ENCODE measurements around the gene RHBDD2. TPM values are rescaled to one million over a fixed set of nuclear protein-coding genes. Genes with fewer than 3 reads are reported as not detected.
"Not testable (repeated sequence)": the region's sequence is repeated elsewhere in the genome, so short reads cannot be mapped to it uniquely, and the experiment has no call there.

RHBDD2 gene
- total and polyA plus RNA-seq, 8 donors: 21.6 to 106 (median 27.9) TPM

DNA sequence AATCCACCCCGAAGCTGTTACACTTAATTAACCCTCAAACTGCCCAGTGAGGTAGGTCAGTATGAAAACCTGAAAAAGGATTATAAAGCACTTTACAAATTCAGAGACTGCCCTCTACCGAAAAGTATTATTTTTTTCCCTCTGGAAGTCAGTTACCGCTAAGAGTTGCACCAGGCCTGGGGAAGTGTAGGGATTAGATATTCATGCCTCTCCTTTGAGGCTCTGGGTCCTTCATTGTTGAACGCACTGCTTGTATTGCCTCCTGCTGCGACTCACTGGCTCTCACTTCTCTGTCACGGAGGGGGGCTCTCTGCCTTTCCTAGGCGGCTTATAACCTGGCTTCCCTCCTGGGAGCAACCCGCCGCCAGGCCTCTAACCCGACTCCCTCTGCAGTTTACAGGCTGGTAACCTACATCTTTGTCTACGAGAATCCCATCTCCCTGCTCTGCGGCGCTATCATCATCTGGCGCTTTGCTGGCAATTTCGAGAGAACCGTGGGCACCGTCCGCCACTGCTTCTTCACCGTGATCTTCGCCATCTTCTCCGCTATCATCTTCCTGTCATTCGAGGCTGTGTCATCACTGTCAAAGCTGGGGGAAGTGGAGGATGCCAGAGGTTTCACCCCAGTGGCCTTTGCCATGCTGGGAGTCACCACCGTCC lies 2.7 kb downstream of the RHBDD2 start:
- H3K36me3 ChIP-seq: peaks cover 0 to 47% (median 22%) of the 10 kb centered on the region in 3 donors
- TF ChIP-seq, protein P1, sequence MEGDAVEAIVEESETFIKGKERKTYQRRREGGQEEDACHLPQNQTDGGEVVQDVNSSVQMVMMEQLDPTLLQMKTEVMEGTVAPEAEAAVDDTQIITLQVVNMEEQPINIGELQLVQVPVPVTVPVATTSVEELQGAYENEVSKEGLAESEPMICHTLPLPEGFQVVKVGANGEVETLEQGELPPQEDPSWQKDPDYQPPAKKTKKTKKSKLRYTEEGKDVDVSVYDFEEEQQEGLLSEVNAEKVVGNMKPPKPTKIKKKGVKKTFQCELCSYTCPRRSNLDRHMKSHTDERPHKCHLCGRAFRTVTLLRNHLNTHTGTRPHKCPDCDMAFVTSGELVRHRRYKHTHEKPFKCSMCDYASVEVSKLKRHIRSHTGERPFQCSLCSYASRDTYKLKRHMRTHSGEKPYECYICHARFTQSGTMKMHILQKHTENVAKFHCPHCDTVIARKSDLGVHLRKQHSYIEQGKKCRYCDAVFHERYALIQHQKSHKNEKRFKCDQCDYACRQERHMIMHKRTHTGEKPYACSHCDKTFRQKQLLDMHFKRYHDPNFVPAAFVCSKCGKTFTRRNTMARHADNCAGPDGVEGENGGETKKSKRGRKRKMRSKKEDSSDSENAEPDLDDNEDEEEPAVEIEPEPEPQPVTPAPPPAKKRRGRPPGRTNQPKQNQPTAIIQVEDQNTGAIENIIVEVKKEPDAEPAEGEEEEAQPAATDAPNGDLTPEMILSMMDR (IDR thresholded peaks at IDR 0.05): no peak
- H3K4me3 ChIP-seq: no peak overlapping the region
- DNase-seq (peak in 1 of 6 donors; percentile 38), ATAC-seq (no peak), FAIRE-seq (no peak)
- H3K4me1 ChIP-seq: peaks cover 0 to 11% (median 6%) of the 10 kb centered on the region in 3 donors
- 87 to 89% methylated on average over 23 of the region's 23 CpGs for WGBS, 2 donors
- no peaks in the 10 kb centered on the region for H3K27me3 ChIP-seq
- H3K27ac ChIP-seq: no peak overlapping the region
- H3K9me3 ChIP-seq: no peaks in the 10 kb centered on the region
- intact Hi-C loops (cut with DNase I): no loop called here

- H3K36me3 ChIP-seq: peaks cover 0 to 58% (median 22%) of the 10 kb centered on the region in 3 donors
- FAIRE-seq; H3K27me3 ChIP-seq; H3K9me3 ChIP-seq; H3K4me1 ChIP-seq; DNase-seq; ATAC-seq; H3K27ac ChIP-seq; intact Hi-C loops (cut with DNase I); H3K4me3 ChIP-seq: not testable (repeated sequence)
- 94 to 97% methylated on average over 13 of the region's 13 CpGs for WGBS, 2 donors
Observed at GRCh38 chr7:75883265-75883824, 4.5 kb downstream of the RHBDD2 start.

GRCh38 chr7:75884476-75884875 lies 5.6 kb downstream of the RHBDD2 start:
- no peak overlapping the region for H3K4me3 ChIP-seq
- TF ChIP-seq, protein P1 (IDR thresholded peaks at IDR 0.05): no peak
- ATAC-seq: no peak
- intact Hi-C loops (cut with DNase I): no loop called here
- H3K27me3 ChIP-seq: no peaks in the 10 kb centered on the region
- H3K9me3 ChIP-seq: no peaks in the 10 kb centered on the region
- FAIRE-seq: no peak
- H3K4me1 ChIP-seq: peaks cover 0 to 7% (median 6%) of the 10 kb centered on the region in 3 donors
- DNase-seq: no peak
- WGBS, 2 donors: 95 to 100% methylated on average over 5 of the region's 5 CpGs
- H3K27ac ChIP-seq: no peak overlapping the region
- peaks cover 0 to 58% (median 22%) of the 10 kb centered on the region in 3 donors for H3K36me3 ChIP-seq

- no peaks in the 10 kb centered on the region for H3K9me3 ChIP-seq
- H3K4me3 ChIP-seq: no peak overlapping the region
- H3K4me1 ChIP-seq: peaks cover 0 to 4% (median 3%) of the 10 kb centered on the region in 3 donors
- H3K27me3 ChIP-seq: no peaks in the 10 kb centered on the region
- DNase-seq: no peak
- H3K36me3 ChIP-seq: peaks cover 0 to 58% (median 22%) of the 10 kb centered on the region in 3 donors
- intact Hi-C loops (cut with DNase I): no loop called here
- no peak overlapping the region for H3K27ac ChIP-seq
- FAIRE-seq: no peak
- ATAC-seq: peak in 1 of 4 donors; percentile 39
- WGBS, 2 donors: 92 to 100% methylated on average over 3 of the region's 3 CpGs
- TF ChIP-seq, protein P1 (IDR thresholded peaks at IDR 0.05): no peak
Observed at GRCh38 chr7:75885036-75885435, 6.2 kb downstream of the RHBDD2 start.

- no peak for ATAC-seq
- H3K27me3 ChIP-seq: no peaks in the 10 kb centered on the region
- no peak for FAIRE-seq
- H3K36me3 ChIP-seq: peaks cover 0 to 42% (median 17%) of the 10 kb centered on the region in 3 donors
- no peaks in the 10 kb centered on the region for H3K4me1 ChIP-seq
- DNase-seq: peak in 1 of 6 donors; percentile 66
- no peaks in the 10 kb centered on the region for H3K9me3 ChIP-seq
- intact Hi-C loops (cut with DNase I): no loop called here
- H3K4me3 ChIP-seq: no peak overlapping the region
- TF ChIP-seq, protein P1 (IDR thresholded peaks at IDR 0.05): no peak
- WGBS, 2 donors: 95% methylated on average over 13 of the region's 13 CpGs
- no peak overlapping the region for H3K27ac ChIP-seq
Observed at GRCh38 chr7:75887669-75888369, 9.0 kb downstream of the RHBDD2 start.
